LNCAP (cell line): ENCODE results near the gene EEF1G.

Experiments used
- TF ChIP-seq, protein P1 (sequence below): fragments of 450-650 bp; IDR thresholded peaks from 2 replicates; pipeline ENCODE4 v1.5.1; 2017; ENCODE audit warnings: mild to moderate bottlenecking

Gene EEF1G

GRCh38 chr11:62534779-62535545 is 38.7 kb downstream of the EEF1G start:
- TF ChIP-seq, protein P1, sequence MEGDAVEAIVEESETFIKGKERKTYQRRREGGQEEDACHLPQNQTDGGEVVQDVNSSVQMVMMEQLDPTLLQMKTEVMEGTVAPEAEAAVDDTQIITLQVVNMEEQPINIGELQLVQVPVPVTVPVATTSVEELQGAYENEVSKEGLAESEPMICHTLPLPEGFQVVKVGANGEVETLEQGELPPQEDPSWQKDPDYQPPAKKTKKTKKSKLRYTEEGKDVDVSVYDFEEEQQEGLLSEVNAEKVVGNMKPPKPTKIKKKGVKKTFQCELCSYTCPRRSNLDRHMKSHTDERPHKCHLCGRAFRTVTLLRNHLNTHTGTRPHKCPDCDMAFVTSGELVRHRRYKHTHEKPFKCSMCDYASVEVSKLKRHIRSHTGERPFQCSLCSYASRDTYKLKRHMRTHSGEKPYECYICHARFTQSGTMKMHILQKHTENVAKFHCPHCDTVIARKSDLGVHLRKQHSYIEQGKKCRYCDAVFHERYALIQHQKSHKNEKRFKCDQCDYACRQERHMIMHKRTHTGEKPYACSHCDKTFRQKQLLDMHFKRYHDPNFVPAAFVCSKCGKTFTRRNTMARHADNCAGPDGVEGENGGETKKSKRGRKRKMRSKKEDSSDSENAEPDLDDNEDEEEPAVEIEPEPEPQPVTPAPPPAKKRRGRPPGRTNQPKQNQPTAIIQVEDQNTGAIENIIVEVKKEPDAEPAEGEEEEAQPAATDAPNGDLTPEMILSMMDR: no peak

DNA sequence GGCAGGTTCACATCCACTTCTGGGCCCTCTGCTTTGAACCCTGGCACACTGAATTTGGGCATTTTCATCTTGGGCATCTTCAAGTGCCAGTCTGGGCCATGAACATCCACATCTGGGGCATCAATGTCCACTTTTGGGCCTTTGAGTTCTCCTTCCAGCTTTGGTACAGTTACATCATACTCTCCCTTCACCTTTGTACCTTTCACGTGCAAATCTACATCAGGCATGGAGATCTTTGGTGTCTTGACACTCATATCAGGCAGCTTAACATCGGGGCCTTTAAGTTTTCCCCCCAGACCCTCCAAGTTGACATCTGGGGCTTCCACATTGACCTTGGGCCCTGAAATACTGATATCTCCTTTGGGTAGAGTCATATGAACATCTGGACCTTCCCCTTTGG is 41.6 kb downstream of the EEF1G start:
- TF ChIP-seq, protein P1: no peak

- TF ChIP-seq, protein P1: no peak
These were observed 56.8 kb downstream of the EEF1G start for GRCh38 chr11:62516736-62517371.

- TF ChIP-seq, protein P1: no peak
These were observed 59.5 kb downstream of the EEF1G start for GRCh38 chr11:62514151-62514550.

DNA sequence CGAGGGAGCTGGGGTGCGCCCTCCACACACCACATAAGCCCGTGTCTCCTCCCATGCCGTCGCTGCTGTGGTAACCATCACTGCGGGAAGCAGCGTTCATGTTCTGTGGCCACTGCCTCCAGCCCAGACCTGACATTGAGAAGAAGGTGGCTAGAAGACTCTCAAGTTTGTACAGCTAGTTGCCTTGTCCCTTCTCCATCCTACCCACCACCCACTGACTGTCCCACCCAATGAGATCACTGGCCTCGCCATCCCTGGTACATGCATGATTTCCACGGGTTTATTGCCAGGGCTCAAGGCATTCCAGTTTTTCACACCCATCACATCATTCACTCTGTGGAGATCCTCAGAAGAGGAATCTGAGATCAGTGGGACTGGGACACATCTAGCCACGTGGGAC is 60.1 kb downstream of the EEF1G start:
- TF ChIP-seq, protein P1: no peak

- TF ChIP-seq, protein P1: no peak
These were observed 60.7 kb downstream of the EEF1G start for GRCh38 chr11:62512961-62513360.
